ENCODE data around the gene MORC1.

Gene MORC1

DNA sequence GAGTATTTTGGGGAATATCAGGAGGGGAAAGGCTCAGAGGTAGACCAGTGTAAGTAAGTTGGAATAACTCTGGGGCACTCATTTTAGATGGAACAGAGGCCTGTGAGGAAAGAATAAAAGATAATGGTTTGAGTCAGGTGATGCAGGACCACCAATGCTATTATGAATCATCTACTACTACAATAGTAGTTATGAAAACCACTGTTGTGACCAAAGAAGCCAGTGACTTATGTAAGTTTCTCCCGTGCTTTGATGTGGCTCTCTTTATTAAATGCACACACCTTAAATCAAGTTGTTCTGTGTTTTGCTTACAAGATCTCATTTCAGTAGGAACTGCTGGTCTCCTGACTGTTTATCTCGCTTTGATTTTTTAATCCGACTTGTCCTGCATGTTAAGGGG is 151.2 kb downstream of the MORC1 start:
- no peak overlapping the region for H3K27ac ChIP-seq
- TF ChIP-seq ZFX (IDR thresholded peaks at IDR 0.05), result no peak
- TF ChIP-seq, protein P1, sequence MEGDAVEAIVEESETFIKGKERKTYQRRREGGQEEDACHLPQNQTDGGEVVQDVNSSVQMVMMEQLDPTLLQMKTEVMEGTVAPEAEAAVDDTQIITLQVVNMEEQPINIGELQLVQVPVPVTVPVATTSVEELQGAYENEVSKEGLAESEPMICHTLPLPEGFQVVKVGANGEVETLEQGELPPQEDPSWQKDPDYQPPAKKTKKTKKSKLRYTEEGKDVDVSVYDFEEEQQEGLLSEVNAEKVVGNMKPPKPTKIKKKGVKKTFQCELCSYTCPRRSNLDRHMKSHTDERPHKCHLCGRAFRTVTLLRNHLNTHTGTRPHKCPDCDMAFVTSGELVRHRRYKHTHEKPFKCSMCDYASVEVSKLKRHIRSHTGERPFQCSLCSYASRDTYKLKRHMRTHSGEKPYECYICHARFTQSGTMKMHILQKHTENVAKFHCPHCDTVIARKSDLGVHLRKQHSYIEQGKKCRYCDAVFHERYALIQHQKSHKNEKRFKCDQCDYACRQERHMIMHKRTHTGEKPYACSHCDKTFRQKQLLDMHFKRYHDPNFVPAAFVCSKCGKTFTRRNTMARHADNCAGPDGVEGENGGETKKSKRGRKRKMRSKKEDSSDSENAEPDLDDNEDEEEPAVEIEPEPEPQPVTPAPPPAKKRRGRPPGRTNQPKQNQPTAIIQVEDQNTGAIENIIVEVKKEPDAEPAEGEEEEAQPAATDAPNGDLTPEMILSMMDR (conservative IDR thresholded peaks at IDR 0.05), result no peak

DNA sequence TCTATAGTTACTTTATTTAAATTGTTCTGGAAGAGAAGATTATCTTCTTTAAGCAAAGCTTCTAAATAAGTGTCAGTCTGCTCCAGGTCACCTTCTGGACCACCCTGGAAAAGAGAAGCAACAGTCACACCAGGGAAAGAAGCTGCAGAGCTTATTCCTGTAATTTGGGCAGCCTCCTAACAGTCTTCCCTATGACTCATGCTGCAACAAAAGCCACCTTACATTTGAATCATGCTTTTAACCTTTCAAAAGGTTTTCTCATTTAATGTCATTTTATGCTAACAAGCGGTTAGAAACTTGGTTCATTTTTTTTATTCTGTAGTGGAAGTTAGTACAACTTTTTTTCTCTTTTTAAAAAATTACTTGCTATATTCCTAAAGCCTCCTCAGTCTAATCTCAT is 158.9 kb downstream of the MORC1 start:
- no peak overlapping the region for H3K27ac ChIP-seq
- TF ChIP-seq, protein P1 (conservative IDR thresholded peaks at IDR 0.05), result no peak
- TF ChIP-seq ZFX (IDR thresholded peaks at IDR 0.05), result no peak

DNA sequence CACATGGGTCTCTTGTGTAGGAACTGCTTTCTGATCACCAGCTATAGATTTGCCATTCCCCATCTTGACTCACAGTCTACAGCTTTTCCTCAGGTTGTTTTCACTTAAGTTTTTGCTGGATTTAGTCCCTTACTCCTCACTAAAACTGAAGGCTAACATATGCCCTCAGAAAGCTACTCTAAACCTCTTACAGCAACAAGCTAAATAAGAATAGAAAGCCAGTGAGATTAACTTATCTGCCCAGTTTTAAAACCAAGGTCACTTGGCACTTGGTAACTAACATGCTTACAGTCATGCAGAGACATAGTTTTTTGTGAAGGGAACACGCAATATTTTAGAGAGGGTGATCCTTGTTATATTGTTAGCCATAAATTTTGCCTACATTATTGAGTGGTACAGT is 164.2 kb downstream of the MORC1 start, which contains the start of gene GUCA1C:
TSS of gene GUCA1C (minus strand) at position 180 of the 400 bp plus-strand sequence. CDS start at position 63, 117 bp downstream.
- TF ChIP-seq ZFX (IDR thresholded peaks at IDR 0.05), result no peak
- TF ChIP-seq, protein P1 (conservative IDR thresholded peaks at IDR 0.05), result no peak

DNA sequence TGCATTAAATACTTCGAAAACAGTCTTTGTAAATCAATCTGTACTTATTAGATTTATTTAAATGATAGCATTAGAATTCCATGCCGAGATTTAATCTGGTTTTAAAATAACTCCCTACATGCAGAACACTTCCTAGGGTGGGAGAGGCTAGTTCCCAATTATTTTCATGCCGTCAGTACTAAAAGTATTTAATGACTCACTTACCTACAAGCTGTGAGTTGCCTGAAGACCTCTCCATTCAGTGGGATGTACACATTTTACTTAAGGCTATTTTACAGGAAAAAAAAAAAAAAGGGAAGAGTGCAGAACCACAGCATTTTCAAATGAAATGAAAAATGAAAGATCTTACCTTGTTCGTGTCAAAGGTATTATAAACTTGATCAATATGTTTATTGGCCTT is 164.7 kb downstream of the MORC1 start:
- TF ChIP-seq ZFX (IDR thresholded peaks at IDR 0.05), result no peak
- TF ChIP-seq, protein P1 (conservative IDR thresholded peaks at IDR 0.05), result no peak
- H3K27ac ChIP-seq, result no peak overlapping the region

More for the DNA sequence above, 164.2 kb downstream of the MORC1 start, which contains the start of gene GUCA1C:
- no peak within 1 kb of the TSS for H3K27ac ChIP-seq

DNA sequence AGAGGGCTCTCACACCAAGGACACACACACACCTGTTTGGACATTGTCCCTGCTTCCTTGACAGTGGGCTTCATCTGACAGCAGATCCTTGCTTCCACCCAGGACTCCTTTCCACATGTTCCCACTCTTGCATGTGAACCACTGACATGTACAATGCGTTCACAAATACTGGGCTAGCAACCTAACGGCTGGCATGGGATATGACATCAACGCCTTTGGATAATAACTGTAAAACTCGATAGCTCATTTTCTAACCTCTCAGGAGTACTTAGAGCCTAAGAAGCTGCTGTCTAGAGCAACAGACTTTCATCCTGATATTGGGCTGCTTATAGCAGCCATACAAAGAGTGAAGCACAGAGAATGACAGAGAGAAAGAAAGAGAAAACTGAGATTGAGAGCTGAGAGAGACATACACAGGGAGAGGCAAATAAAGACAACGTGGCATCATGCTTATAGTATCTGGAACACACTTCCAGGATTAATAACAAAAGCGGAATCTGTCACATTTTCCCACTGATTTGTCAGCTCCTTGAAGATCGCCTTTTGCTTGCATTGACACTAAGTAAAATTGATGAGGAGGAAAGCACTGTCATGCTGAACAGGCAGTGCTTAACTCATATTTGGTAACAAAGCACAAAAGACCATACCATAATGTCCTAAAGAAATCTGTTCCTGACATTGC is 166.0 kb downstream of the MORC1 start:
- H3K27ac ChIP-seq, result no peak overlapping the region
- TF ChIP-seq, protein P1 (conservative IDR thresholded peaks at IDR 0.05), result no peak
- no peak for TF ChIP-seq ZFX (IDR thresholded peaks at IDR 0.05)

DNA sequence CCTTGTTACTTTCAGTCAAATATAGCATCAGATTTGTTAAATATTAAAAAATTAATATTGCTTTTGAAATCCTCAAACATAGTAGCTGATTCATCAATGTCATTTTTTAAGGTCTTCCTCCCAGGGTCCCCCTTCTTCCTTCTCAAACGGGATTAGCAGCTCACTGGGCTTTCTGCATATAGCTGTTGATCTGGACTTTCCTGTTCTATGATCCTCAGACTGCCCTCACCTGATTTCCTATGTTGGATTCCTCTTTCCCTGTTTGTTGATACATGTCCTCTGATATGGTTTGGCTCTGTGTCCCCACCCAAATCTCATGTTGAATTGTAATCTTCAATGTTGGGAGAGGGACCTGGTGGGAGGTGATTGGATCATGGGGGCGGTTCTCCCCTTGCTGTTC is 170.1 kb downstream of the MORC1 start:
- TF ChIP-seq, protein P1 (conservative IDR thresholded peaks at IDR 0.05), result no peak
- no peak for TF ChIP-seq ZFX (IDR thresholded peaks at IDR 0.05)
- H3K27ac ChIP-seq, result no peak overlapping the region

DNA sequence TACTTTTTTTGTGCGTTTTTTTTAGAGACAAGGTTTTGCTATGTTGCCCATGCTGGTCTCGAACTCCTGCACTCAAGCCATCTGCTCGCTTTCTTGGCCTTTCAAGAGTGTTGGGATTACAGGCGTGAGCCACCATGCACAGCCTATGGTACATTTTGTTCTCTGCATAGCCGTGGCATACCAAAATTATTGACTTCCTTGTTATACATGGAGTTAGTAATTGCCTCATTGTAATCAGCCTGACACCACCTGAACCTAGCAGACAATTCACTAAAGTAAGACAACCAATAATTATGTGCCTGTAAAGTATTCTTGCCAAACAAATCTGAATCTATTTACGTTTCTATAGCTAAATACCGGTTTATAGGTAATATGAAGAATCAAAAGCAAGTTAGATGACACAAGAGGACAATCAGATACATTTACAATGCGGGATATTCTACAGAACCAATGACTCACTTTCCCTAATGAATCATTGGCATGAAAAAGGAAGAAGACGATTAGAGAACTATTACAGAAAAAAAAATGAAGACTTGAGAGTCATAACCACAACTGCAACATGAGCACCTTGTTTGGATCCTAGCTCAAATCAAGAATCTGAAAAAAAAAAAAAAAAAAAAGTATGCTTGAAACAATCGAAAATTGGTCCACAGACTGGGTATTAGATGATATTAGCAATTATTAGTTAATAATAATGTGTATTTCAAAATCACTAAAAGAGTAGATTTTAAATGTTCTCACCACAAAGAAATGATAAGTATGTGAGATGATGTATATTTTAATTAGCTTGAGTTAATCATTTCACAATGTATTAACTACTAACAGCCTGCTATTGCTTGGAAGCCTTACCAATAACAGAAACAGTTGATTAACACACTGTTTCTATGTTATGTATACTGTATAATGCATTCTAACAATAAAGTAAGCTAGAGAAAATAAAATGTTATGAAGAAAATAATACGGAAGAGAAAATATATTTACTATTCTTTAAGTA is 171.3 kb downstream of the MORC1 start:
- TF ChIP-seq, protein P1 (conservative IDR thresholded peaks at IDR 0.05), result no peak

More for the DNA sequence above, 171.3 kb downstream of the MORC1 start:
- H3K27ac ChIP-seq, result no peak overlapping the region
